Neutrophil (primary cell): ENCODE measurements around the gene METRN.

Source experiments
- H3K27ac ChIP-seq: fragments of 200-600 bp; sonication (generic); 2 replicates; pipeline ENCODE4 v1.5.1; 2016; ENCODE audit warnings: mild to moderate bottlenecking, moderate library complexity
- H3K27me3 ChIP-seq: fragments of 200-600 bp; sonication (generic); 2 replicates; pipeline ENCODE4 v1.6.0; 2016; ENCODE audit warnings: mild to moderate bottlenecking
- H3K36me3 ChIP-seq: fragments of 200-600 bp; sonication (generic); 2 replicates; pipeline ENCODE4 v1.5.1; 2017
- H3K4me1 ChIP-seq, 2 experiments: fragments of 200-600 bp in 1 of 2; sonication (generic) in 1 of 2; 1 replicate in 1 of 2; 2 replicates in 1 of 2; pipeline versions ENCODE4 v1.5.1 to v1.6.1; 2013 to 2016; ENCODE audit warnings: low read depth in 1 of 2, low read length in 1 of 2, mild to moderate bottlenecking in 1 of 2, moderate library complexity in 1 of 2; ENCODE audit not compliant: control insufficient read depth in 1 of 2, insufficient read depth in 1 of 2
- H3K4me3 ChIP-seq, 2 experiments: fragments of 200-600 bp in 1 of 2; sonication (generic) in 1 of 2; 1 replicate in 1 of 2; 2 replicates in 1 of 2; pipeline ENCODE4 v1.5.1; 2013 to 2016; ENCODE audit warnings: low read depth in 1 of 2, low read length in 1 of 2, mild to moderate bottlenecking in 1 of 2, moderate library complexity in 1 of 2
- H3K9me3 ChIP-seq: fragments of 200-600 bp; sonication (generic); 2 replicates; pipeline ENCODE4 v1.5.1; 2016
- CTCF ChIP-seq: fragments of 200-600 bp; sonication (generic); IDR thresholded peaks from 2 replicates; pipeline ENCODE4 v1.5.1; 2016; ENCODE audit warnings: antibody characterized with exemption

Gene METRN

GRCh38 chr16:730666-731509 lies 16.0 kb downstream of the METRN start:
- H3K4me1 ChIP-seq = peaks cover 8 to 25% of the 10 kb centered on the region in 2 experiments
- peaks cover 58% of the 10 kb centered on the region for H3K36me3 ChIP-seq
- TF ChIP-seq CTCF = no peak
- no peak overlapping the region for H3K27ac ChIP-seq
- H3K9me3 ChIP-seq = no peaks in the 10 kb centered on the region
- H3K27me3 ChIP-seq = peaks cover 40% of the 10 kb centered on the region
- H3K4me3 ChIP-seq = no peak overlapping the region

- H3K4me1 ChIP-seq = peaks cover 5 to 15% of the 10 kb centered on the region in 2 experiments
- H3K27me3 ChIP-seq = peaks cover 26% of the 10 kb centered on the region
- no peaks in the 10 kb centered on the region for H3K9me3 ChIP-seq
- H3K4me3 ChIP-seq = no peak overlapping the region
- no peak for TF ChIP-seq CTCF
- no peak overlapping the region for H3K27ac ChIP-seq
- H3K36me3 ChIP-seq = peaks cover 70% of the 10 kb centered on the region
Measured at GRCh38 chr16:732332-732731, 17.4 kb downstream of the METRN start.

- TF ChIP-seq CTCF = no peak
- Histone ChIP-seq H3K27me3 (peaks cover 20% of the 10 kb centered on the region), H3K36me3 (peaks cover 75% of the 10 kb centered on the region), H3K9me3 (no peaks in the 10 kb centered on the region), H3K4me1 (peaks cover 0 to 9% of the 10 kb centered on the region in 2 experiments), H3K4me3 (no peak overlapping the region), H3K27ac (no peak overlapping the region)
Measured at GRCh38 chr16:732936-733335, 18.0 kb downstream of the METRN start.

- peaks cover 0 to 2% of the 10 kb centered on the region in 2 experiments for H3K4me1 ChIP-seq
- no peak overlapping the region for H3K4me3 ChIP-seq
- TF ChIP-seq CTCF = no peak
- H3K9me3 ChIP-seq = no peaks in the 10 kb centered on the region
- H3K27ac ChIP-seq = no peak overlapping the region
- peaks cover 76% of the 10 kb centered on the region for H3K36me3 ChIP-seq
- H3K27me3 ChIP-seq = peaks cover 13% of the 10 kb centered on the region
Measured at GRCh38 chr16:733382-734207, 18.7 kb downstream of the METRN start.

- Histone ChIP-seq H3K27ac (no peak overlapping the region), H3K4me1 (no peaks in the 10 kb centered on the region), H3K9me3 (no peaks in the 10 kb centered on the region), H3K27me3 (peaks cover 5% of the 10 kb centered on the region), H3K36me3 (peaks cover 76% of the 10 kb centered on the region), H3K4me3 (no peak overlapping the region)
- no peak for TF ChIP-seq CTCF
Measured at GRCh38 chr16:734208-734980, 19.5 kb downstream of the METRN start.
